Retina (tissue), 1 donor: ENCODE results near the gene FAM234B.
"Not testable (repeated sequence)": the region's sequence is repeated elsewhere in the genome, so short reads cannot be mapped to it uniquely, and the experiment has no call there.

ENCODE experiments used
- DNase-seq: peaks from one replicate; pipeline ENCODE4 v3.0.0-alpha.2; 2016

Gene FAM234B

DNA sequence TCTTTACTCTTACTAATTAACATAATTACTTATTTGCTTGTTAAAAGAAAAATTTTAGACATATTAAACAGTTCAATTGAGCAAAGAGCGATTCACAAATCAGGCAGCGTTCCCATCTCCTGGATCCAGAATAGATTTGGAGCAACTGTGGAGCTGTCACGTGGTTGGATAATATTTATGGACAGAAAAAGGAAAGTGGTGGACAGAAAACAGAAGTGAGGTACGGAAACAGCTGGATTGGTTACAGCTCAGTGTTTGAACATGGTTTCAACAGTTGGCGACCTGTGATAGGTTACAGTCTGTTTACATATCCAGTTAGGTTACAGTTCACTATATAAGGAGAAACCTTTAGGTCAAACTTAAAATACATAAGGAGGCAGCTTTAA lies 19.7 kb upstream of the FAM234B start:
- no peak for DNase-seq

DNA sequence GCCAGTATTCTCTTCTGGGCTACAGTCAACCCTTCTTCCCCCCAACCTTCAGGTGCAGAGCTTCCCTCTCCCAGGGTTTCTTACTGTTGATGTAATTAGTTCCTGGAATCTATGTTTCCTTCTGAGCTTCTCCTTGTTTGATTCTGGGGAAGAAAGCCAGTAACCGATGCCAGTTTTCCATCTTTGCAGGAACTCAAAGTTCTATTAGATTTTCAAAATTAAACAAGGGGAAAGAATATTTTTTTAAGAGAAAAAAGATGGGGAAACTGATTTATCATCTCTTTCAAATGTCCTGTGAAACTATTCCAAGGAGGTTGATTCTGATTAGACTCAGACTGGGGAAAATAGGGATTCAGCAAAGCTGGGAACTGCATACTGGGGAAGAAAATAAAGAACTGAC lies 17.9 kb upstream of the FAM234B start:
- DNase-seq, result no peak

GRCh38 chr12:13027032-13027431 lies 17.1 kb upstream of the FAM234B start:
- DNase-seq, result no peak

DNA sequence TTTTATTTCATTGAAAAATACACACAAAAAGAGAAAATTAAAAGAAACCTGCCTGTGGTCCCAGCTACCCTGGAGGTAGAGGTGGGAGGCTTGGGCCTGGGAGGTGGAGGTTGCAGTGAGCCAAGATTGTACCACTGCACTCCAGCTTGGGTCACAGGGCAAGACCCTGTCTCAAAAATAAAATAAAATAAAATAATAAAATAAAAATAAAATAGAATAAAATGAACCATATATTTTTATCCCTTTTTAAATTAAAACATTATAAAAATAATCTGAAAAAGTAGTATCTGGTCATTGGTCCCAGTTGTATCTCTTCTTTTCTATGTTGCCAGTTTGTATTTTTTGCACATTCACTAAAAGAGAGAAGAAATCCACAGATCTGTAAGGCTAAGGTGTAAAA lies 16.7 kb upstream of the FAM234B start:
- DNase-seq, result no peak

- DNase-seq, result no peak
These were observed 15.2 kb upstream of the FAM234B start for GRCh38 chr12:13028825-13029570.

- DNase-seq, result no peak
These were observed 13.5 kb upstream of the FAM234B start for GRCh38 chr12:13030541-13031291.

DNA sequence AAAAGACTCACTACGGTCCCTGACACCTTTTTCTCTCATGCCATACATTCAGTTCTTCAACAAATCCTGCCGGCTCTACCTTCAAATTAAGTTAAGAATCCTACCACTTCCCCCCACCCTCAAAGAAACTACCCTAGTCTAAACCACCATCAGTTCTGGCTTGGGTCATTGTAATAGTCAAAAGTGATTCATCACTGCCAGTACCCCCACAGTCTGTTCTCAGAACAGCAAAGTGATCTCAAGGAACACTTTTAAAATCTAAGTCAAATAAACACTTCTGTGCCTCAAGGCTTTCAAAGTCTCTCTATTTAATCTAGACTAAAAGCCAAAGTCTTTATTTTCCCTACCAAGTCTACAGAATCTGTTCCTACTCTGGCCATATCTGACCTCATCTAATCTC lies 12.0 kb upstream of the FAM234B start:
- no peak for DNase-seq

DNA sequence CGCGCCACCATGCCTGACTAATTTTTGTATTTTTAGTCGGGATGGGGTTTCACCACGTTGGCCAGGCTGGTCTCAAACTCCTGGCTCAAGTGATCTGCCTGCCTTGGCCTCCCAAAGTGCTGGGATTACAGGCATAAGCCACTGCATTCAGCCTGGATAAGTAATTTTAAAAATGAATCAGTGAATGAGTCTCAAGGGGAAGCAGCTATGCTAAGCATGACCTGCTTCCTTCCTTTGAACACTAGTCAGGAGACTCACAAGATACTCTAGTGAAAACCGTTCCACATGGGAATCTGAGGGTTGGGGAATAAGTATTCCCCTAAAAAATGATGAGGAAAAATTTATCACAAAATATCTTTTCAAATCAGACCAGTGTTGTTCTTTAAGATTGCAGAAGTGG lies 10.7 kb upstream of the FAM234B start:
- no peak for DNase-seq

GRCh38 chr12:13035335-13035734 lies 8.8 kb upstream of the FAM234B start:
- not testable (repeated sequence) for DNase-seq

GRCh38 chr12:13036881-13037280 lies 7.3 kb upstream of the FAM234B start:
- no peak for DNase-seq

DNA sequence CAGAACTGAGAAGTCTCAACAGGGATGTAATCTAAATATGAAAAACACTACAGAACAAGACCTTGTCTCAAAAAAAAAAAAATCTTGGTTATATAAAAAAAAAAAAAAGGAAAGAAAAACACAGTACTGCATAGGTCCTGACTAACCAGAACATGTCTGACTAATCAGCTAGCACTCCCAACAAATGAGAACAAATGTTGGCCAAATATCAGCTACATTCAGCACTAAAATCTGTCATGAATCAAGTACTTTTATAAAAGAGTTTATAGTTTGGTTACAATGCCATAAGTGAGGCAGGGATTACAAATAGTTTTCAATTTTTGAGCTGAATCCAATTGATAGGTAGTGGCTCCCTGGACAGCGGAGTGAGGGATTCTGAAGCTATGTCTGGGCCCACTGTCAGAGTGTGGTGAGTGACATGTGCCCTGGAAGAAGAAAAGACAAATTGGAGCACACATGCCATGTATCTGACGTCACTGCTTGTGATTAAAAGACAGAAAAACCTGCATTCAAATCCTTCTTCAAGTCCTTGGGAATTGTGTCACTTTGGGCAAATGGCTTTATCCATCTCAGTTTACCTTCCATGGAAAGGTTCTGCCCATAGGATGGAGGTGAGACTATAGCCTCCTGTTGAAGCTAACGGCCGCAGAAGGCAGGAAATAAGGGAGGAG lies 5.6 kb upstream of the FAM234B start:
- no peak for DNase-seq

DNA sequence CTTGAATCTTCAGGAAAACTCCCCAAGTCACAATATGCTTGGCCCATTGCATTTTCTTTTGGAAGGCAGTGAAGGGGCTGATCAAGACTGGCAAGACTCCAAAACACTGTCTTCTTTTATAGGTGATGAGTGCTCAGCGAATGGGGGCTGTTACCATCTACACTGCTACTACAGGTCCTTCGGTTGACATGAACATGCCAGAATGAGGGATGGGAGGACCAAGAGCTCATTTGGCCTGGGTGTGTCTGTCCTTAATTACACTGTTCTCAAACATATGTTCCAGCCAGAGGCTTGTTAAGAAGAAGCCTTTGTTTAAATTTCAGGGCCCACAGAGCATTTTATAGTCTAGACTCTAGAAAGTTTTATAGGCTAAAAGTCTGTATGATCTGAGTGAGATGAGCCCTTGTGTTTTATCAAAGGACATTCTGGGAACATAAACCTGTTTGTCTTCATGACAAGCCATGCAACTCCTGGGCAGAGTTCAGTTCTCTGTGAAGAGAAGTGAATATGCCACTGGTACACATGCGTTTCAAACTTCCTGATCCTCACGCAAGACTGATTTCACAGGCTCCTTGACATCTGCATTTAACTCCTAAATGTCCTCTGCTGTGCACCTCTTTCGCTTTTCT lies 4.7 kb upstream of the FAM234B start:
- DNase-seq, result no peak

DNA sequence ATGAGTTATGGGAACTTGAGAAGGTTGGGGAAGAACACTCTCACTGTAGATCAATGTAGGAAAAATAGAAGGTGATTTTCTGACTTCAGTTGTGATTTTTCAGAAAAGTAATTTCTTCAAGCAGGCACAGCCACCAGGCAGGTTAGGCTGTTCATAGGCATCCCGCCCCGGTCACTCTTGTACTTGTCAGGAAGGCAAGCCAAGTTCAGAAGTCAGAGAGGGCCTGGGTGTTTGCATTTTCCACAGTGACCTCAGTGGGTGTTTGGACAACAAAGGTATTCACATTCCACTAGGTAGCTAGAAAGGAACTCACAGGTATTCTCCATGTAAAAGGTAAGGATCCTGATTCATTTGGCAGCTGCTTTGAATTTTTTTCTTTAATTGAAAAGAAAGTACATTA lies 3.0 kb upstream of the FAM234B start:
- no peak for DNase-seq

GRCh38 chr12:13042666-13043230 lies 1.4 kb upstream of the FAM234B start:
- no peak for DNase-seq

DNA sequence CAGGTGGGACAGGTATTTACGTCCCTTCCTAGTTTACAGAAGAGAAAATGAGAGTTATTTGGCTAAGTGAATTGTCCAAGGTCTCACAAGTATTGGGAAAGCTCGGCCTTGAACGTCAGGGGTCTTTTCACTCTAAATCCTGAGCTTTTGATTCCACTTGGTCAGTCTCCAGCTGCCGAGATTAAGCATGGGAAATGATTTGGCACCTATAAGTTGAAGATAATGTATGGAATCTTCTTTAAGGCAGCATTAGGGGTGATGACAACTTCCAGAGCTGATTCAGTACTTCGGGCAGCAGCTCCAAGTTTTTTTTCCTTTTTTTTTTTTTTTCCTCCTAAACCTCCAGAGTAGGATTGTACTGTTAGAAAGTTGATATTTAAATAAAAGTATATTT lies 722 bp downstream of the FAM234B start:
- no peak for DNase-seq

- no peak for DNase-seq
These were observed 1.6 kb downstream of the FAM234B start for GRCh38 chr12:13045816-13046215.

- no peak for DNase-seq
These were observed 2.8 kb downstream of the FAM234B start for GRCh38 chr12:13046964-13047363.

- no peak for DNase-seq
These were observed 5.6 kb downstream of the FAM234B start for GRCh38 chr12:13049816-13050215.

- no peak for DNase-seq
These were observed 8.2 kb downstream of the FAM234B start for GRCh38 chr12:13052421-13052820.

GRCh38 chr12:13053617-13054016 lies 9.4 kb downstream of the FAM234B start:
- DNase-seq, result not testable (repeated sequence)

- DNase-seq, result no peak
These were observed 16.4 kb downstream of the FAM234B start for GRCh38 chr12:13060581-13060980.

DNA sequence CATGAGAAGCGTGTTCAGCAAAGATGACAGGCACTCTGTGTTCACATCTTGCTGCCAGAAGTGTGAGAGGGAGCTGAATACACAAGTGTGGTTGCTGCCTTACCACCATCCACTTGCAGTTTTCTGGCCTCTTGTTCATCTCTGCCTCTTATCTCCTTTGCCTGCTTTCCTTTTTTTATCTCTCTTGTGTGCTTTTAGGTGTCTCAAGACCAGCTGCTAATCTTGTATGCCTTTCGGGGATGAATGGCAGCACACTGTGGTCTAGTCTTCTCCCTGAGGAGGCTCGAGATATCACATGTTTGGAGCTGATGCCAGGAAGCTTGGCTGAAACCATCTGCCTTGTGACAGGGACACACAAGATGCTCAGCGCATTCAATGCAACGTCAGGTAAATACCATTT lies 17.2 kb downstream of the FAM234B start:
- DNase-seq, result no peak

GRCh38 chr12:13062669-13063068 lies 18.5 kb downstream of the FAM234B start:
- no peak for DNase-seq
